Loucy (cell line): ENCODE results near the gene EXOC3L1.

ENCODE experiments used
- H2AFZ ChIP-seq: fragments of 200-600 bp; sonication (generic); 2 replicates; pipeline ENCODE4 v1.6.0; 2016; ENCODE audit warnings: antibody characterized with exemption, mild to moderate bottlenecking, low read length, moderate library complexity
- H3F3A ChIP-seq: fragments of 200-600 bp; 2 replicates; pipeline ENCODE4 v1.6.0; 2016; ENCODE audit warnings: antibody characterized with exemption, low read depth, mild to moderate bottlenecking
- H3K27me3 ChIP-seq: fragments of 200-600 bp; sonication (generic); 2 replicates; pipeline ENCODE4 v1.6.1; 2014; ENCODE audit warnings: low read length, mild to moderate bottlenecking; ENCODE audit not compliant: insufficient read depth, poor library complexity, severe bottlenecking
- H3K36me3 ChIP-seq: fragments of 200-600 bp; sonication (generic); 2 replicates; pipeline ENCODE4 v1.6.1; 2016; ENCODE audit warnings: low read length; ENCODE audit not compliant: insufficient read depth
- H3K4me1 ChIP-seq: fragments of 200-600 bp; sonication (generic); 2 replicates; pipeline ENCODE4 v1.5.1; 2014; ENCODE audit warnings: low read length, mild to moderate bottlenecking; ENCODE audit not compliant: insufficient read depth, poor library complexity, severe bottlenecking
- H3K4me2 ChIP-seq: fragments of 200-600 bp; sonication (generic); 2 replicates; pipeline ENCODE4 v1.6.0; 2014; ENCODE audit warnings: antibody characterized with exemption, low read length, low read depth, mild to moderate bottlenecking; ENCODE audit not compliant: poor library complexity, severe bottlenecking
- H3K4me3 ChIP-seq: fragments of 200-600 bp; sonication (generic); 2 replicates; pipeline ENCODE4 v1.5.1; 2014; ENCODE audit warnings: low read length, mild to moderate bottlenecking, mixed read lengths; ENCODE audit not compliant: poor library complexity, severe bottlenecking
- H3K79me2 ChIP-seq: fragments of 200-600 bp; sonication (generic); 2 replicates; pipeline ENCODE4 v1.6.1; 2014; ENCODE audit warnings: low read length; ENCODE audit not compliant: insufficient read depth
- H3K9ac ChIP-seq: fragments of 200-600 bp; sonication (generic); 2 replicates; pipeline ENCODE4 v1.6.0; 2014; ENCODE audit warnings: mild to moderate bottlenecking, low read depth, low read length, moderate library complexity; ENCODE audit not compliant: poor library complexity, severe bottlenecking
- H3K9me2 ChIP-seq: fragments of 200-600 bp; sonication (generic); replicated peaks from 2 replicates; pipeline ENCODE4 v1.6.1; 2016; ENCODE audit warnings: low read depth, low read length, mixed read lengths
- H3K9me3 ChIP-seq: fragments of 200-600 bp; sonication (generic); 2 replicates; pipeline ENCODE4 v1.6.1; 2014; ENCODE audit warnings: mild to moderate bottlenecking, antibody characterized with exemption, low read length, low read depth; ENCODE audit not compliant: insufficient read depth
- H4K20me1 ChIP-seq: fragments of 200-600 bp; sonication (generic); 2 replicates; pipeline ENCODE4 v1.6.0; 2014; ENCODE audit warnings: antibody characterized with exemption, low read length, mild to moderate bottlenecking; ENCODE audit not compliant: insufficient read depth, poor library complexity, severe bottlenecking
- CTCF ChIP-seq: fragments of 200-600 bp; sonication (generic); conservative IDR thresholded peaks from 2 replicates; pipeline ENCODE4 v1.5.1; 2014; ENCODE audit warnings: mild to moderate bottlenecking, antibody characterized with exemption, low read length
- EZH2phosphoT487 ChIP-seq: fragments of 200-600 bp; IDR thresholded peaks from 2 replicates; pipeline ENCODE4 v1.6.1; 2018; ENCODE audit warnings: antibody characterized with exemption, mild to moderate bottlenecking, moderate library complexity, borderline replicate concordance

Gene EXOC3L1

GRCh38 chr16:67190041-67190440, at the start of gene EXOC3L1:
EXOC3L1 (minus strand) TSS chr16:67190136; CDS start chr16:67189676, 460 bp downstream.
- Histone ChIP-seq H3K79me2 (peaks cover 31% of the 10 kb centered on the region), H3K4me3 (no peak within 1 kb of the TSS), H3K4me1 (peaks cover 16% of the 10 kb centered on the region), H3K9me2 (no peaks in the 10 kb centered on the region), H3K4me2 (no peak within 1 kb of the TSS), H3K36me3 (peaks cover 7% of the 10 kb centered on the region; the same call in 1 of the 2 replicates), H3F3A (no peaks in the 10 kb centered on the region), H3K9me3 (no peaks in the 10 kb centered on the region), H3K27me3 (no peaks in the 10 kb centered on the region), H3K9ac (no peak within 1 kb of the TSS), H2AFZ (no peak within 1 kb of the TSS), H4K20me1 (peaks cover 26% of the 10 kb centered on the region)
- TF ChIP-seq CTCF (no peak), EZH2phosphoT487 (no peak)

DNA sequence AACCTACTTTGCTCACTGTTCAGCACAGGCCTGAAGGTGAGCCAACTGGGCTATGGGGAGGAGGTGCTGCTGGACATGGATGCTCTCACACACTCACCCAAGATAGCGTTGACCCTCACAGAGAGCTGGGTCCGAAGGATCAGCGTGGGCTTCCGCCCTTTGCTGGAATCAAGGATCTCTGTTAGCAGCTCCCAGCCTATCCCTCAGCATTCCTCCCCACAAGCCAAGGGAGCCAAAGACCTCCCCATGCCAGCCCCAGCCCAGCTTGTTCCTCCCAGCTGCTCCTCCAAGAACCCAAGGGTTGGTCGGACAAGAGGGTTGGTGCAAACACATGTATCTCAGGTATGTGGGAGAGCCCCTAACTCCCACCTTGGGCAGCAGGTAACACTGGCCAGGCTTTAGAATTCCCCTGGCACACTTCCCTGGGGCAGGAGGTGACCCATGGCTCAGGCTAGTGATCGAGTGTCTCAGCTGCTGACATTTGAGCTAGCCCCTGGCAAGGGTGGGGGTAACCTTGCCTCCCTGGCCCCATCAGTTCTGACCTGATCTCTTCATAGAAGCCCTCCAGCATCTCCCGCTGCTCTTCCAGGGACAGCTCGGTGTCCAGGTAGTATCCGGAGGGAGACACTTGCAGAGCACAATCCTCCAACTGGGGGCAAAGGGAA, 49.0 kb upstream of the EXOC3L1 start:
- no peaks in the 10 kb centered on the region for H3K9me3 ChIP-seq
- H3F3A ChIP-seq, result no peaks in the 10 kb centered on the region
- H4K20me1 ChIP-seq, result peaks cover 7% of the 10 kb centered on the region
- H3K4me2 ChIP-seq, result no peak overlapping the region
- TF ChIP-seq EZH2phosphoT487, result no peak
- TF ChIP-seq CTCF, result no peak
- H3K9me2 ChIP-seq, result no peaks in the 10 kb centered on the region
- peaks cover 33% of the 10 kb centered on the region; the same call in 1 of the 2 replicates for H3K36me3 ChIP-seq
- H3K4me1 ChIP-seq, result peaks cover 29% of the 10 kb centered on the region
- H3K9ac ChIP-seq, result no peak overlapping the region
- H3K4me3 ChIP-seq, result no peak overlapping the region
- peaks cover 31% of the 10 kb centered on the region; the same call in 1 of the 2 replicates for H3K79me2 ChIP-seq
- H3K27me3 ChIP-seq, result no peaks in the 10 kb centered on the region
- no peak overlapping the region for H2AFZ ChIP-seq

DNA sequence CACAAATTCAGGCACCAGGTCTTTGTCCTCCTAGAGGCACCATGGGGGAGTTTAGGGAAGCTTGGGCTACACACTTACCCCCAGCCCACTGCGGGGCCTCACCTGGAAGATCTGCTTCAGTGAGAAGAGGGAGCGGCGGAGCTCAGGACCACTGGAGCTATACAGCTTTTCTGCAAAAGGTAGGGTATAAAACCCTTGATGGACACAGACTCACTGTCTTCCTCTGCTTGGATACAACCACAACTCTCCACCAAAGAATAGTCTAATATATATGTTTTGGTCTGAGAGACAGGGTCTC, 48.3 kb upstream of the EXOC3L1 start:
- no peaks in the 10 kb centered on the region for H3K27me3 ChIP-seq
- no peaks in the 10 kb centered on the region for H3F3A ChIP-seq
- H3K9me3 ChIP-seq, result no peaks in the 10 kb centered on the region
- no peak overlapping the region for H3K4me3 ChIP-seq
- H3K79me2 ChIP-seq, result peaks cover 24% of the 10 kb centered on the region; the same call in 1 of the 2 replicates
- H3K36me3 ChIP-seq, result peaks cover 37% of the 10 kb centered on the region; the same call in 1 of the 2 replicates
- H3K4me1 ChIP-seq, result peaks cover 22% of the 10 kb centered on the region
- H4K20me1 ChIP-seq, result no peaks in the 10 kb centered on the region
- TF ChIP-seq EZH2phosphoT487, result no peak
- TF ChIP-seq CTCF, result no peak
- H3K9ac ChIP-seq, result no peak overlapping the region
- H3K9me2 ChIP-seq, result no peaks in the 10 kb centered on the region
- H2AFZ ChIP-seq, result no peak overlapping the region
- no peak overlapping the region for H3K4me2 ChIP-seq
